GM12801 (cell line): ENCODE measurements around the gene ARHGAP25.

Experiments
- CTCF ChIP-seq: IDR thresholded peaks from one replicate; pipeline ENCODE4 v1.5.1; 2011; ENCODE audit warnings: control low read depth; ENCODE audit not compliant: insufficient read length; ENCODE audit errors: extremely low read depth

ARHGAP25 gene

DNA sequence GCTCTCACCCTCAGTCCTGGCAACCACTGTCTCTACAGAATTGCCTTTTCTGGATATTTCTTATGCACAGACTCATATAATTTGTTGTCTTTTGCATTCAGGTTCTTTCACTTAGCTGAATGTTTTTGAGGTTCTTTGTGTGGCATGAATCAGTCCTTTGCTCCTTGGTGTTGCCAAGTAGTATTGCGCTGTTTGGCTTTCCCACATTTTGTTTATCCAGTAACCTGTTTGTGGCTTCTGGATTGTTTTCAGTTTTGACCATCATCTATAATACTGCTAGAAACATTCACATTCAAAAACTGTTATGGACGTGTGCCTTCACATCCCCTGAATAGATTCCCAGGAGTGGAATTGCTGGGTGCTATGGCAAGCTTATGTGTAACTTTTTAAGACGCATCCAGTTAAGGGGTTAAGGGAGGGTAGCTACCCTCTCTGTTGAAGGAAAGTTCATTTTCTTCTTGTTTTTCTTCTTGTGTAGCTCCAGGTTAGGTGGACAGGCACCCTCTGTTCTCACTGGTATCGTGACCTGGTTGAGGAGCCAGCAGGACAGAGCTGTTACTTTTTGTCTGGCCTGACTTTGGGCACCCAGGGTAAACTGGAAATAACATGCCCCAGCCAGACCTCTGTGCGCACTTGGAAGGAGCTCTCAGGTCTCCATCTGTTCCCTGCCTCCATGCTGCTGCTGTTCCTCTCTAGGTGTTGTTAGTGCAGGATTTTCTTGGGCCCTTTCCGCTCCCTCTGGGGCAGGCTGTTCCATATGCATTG lies 29.6 kb downstream of the ARHGAP25 start:
- TF ChIP-seq CTCF = no peak

GRCh38 chr2:68764806-68765311 lies 30.2 kb downstream of the ARHGAP25 start:
- no peak for TF ChIP-seq CTCF

- no peak for TF ChIP-seq CTCF
Measured at GRCh38 chr2:68765739-68766375, 31.2 kb downstream of the ARHGAP25 start.

- TF ChIP-seq CTCF = no peak
Measured at GRCh38 chr2:68766376-68766845, 31.8 kb downstream of the ARHGAP25 start.

DNA sequence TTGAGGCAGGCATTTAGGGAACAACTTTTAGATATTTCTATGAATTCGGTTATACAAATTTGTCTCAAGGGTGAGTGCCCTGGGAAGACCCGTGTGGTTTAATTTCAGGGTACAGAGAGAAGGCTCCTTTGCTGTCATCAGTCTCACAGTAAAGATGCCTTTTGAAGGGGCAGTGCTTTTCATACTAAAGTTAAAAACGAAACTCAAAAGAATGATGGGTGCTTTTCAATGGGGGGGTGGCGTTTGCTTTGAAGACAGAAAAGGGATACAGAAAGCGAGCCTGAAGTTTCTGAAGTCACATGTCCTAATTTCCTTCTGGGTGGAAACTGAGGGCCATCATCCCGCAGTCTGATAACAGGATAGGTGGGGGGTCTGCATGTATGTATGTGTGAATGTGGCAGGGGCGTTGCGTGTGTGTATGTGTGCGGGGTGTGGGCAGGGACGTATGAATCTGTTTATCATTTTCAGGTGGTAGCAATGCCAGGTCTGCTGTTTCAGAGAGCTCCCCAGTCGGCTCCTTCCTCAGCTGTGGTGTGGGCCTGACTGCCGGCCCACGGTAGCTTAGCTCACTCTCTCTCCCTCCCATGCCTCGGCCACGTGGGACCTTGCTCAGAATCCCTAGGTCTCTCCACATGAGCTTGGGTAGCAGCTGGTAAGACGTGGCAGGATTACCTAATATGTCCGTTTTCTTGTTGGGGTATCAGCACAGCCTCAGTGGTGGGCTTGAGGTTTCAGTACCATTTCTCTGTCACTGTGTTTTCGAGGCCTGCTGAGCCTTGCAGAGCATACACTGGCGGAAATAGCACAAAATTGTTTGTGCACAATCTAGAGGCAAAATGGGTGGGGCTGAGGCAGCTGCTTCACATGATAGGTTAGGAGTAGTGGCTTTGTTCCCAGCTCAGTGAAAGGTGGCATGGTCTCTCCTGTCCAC lies 32.7 kb downstream of the ARHGAP25 start:
- TF ChIP-seq CTCF = no peak

GRCh38 chr2:68767996-68768395 lies 33.4 kb downstream of the ARHGAP25 start:
- no peak for TF ChIP-seq CTCF

- no peak for TF ChIP-seq CTCF
Measured at GRCh38 chr2:68768461-68768860, 33.9 kb downstream of the ARHGAP25 start.
